ENCODE measurements around the gene TOX4.
"Not testable (repeated sequence)": the region's sequence is repeated elsewhere in the genome, so short reads cannot be mapped to it uniquely, and the experiment has no call there.

Gene TOX4

GRCh38 chr14:21476925-21477681, at the start of gene TOX4, which contains the start of gene RAB2B:
Gene TOX4, plus strand, starts transcription at chr14:21477195. Its CDS starts 84 bp downstream, at chr14:21477279.
Gene RAB2B, minus strand, starts transcription at chr14:21476959. Its CDS starts 87 bp downstream, at chr14:21476872.
- peak; percentile 97 for DNase-seq (ENCODE audit: low spot score)

DNA sequence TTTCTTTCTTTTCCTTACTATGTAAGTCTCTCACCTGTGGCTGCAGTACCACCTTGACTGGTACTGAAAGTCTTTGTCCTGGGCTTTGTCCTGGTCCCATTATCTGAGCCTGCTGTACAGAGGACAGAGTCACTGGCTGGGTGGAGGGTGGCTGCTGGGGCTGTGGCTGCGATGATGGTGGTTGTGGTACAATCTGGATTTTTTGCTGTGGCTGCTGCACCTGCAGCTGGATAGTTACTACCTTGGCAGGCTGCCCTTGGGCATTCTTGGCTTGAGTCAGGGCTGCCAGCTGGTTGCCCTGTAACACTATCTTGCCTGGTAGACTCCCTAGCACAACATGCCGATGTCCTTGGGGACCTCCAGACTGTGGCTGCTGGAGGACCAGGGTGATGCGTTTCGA, 48.1 kb upstream of the TOX4 start:
- DNase-seq (ENCODE audit: low spot score), result no peak

GRCh38 chr14:21431126-21431525, 45.9 kb upstream of the TOX4 start:
- no peak for DNase-seq (ENCODE audit: low spot score)

GRCh38 chr14:21436567-21437062, 40.4 kb upstream of the TOX4 start:
- no peak for DNase-seq (ENCODE audit: low spot score)

DNA sequence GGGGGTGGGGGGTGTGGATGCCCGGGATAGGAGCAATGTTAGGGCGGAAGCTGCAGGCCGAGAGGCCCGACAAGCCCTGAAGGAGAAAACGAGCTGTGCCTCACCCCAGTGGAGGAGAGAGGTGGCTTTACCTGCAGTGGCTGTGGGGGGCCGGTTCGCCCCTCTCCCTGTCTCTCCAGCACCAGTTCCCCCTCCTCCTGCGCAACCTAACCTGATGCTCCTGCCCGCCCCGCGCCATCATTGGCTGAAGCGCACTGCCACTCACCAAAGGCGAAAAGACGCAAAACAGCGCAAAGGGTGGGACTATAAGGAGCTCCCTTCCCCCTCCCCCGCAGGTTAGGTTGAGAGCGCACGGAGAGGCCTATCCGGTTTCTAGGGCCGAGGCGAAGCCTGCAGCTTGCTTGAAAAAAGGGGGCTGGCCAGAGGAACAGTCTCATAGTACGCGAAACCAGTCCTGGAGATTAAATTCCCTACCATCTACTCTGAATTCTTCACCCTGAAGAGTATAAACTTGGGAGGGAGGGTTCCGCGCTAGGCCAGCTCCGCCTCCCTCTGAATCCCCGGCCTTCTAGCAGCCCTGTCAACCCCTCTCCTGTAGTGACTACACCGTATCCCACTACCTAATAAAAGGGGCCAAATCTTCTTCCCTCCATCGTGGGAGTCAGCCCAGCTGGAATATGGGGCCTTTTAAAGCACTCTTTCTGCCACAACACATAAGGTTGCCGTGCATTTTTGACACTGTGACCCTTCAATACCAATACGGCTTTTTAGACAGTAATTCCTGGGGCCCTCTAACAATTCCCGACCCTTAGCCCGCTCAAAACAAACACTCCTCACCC, 39.7 kb upstream of the TOX4 start:
- DNase-seq (ENCODE audit: low spot score), result peak; percentile 98

DNA sequence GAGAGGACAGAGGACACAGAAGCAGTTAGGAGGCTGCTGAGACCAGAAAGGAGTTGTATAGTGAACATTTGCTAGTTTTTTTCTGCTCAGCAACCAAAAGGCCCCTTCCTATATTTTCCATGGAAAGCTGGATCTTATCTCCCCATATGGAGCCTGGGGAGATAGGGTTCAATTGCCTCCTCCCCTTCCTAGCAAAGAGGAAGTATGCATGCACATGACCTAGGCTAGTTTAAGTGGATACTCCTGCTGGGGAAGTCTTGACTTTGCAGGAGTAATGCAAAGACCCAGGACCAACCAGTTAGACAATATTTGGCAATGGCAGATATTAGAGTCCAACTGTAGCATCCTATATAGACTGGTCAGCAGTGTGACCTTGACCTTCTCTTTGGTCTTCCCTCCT, 36.1 kb upstream of the TOX4 start:
- no peak for DNase-seq (ENCODE audit: low spot score)

GRCh38 chr14:21442657-21443056, 34.3 kb upstream of the TOX4 start:
- not testable (repeated sequence) for DNase-seq (ENCODE audit: low spot score)

GRCh38 chr14:21449899-21450216, 27.1 kb upstream of the TOX4 start:
- DNase-seq (ENCODE audit: low spot score), result no peak

DNA sequence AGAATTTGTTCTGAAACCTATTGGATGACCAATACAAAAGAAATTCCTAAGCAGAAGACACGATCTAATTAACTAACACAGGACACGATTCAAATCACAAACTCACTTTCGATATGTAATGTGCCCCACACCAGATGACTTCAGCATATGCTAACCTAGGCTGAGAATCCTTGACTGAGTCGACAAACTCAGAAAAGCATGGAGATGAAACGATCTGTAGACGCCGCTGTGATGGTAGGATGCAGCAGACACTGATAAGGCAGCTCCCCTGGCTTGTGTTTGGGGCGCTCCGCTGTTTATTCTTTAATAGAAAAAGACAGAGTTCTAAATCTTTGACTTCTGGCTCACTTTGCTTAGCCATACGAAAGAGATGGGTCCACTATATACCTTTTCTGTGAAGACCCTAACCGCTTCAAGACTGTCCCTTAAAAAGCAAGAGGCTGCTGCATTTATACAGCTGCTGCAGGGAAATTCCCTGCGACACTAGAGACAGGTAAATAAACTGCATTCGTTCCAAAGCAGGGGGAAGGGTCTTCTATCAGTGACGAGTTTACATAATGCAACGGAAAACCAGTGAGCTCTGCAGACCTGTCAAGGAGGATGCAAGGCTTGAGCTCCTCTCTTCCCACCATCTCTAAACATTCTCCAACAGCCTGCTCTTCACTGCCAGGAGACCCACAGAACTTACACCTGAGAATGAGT, 22.0 kb upstream of the TOX4 start:
- no peak for DNase-seq (ENCODE audit: low spot score)

DNA sequence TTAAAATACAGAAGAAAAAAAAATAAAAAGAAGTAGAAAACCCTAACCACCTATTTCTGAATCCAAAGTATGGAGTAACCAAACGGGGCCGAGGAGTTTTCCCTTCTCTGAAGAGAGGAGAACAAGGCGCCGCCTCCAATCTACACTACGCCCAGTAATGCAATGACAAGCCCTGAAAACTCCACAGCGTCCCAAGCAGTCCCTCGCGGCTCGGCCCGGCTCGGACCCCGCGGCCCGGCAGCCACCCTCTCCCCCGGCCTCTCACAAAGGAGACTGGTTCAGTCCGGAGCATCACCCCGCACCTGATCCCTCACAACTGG, 21.4 kb upstream of the TOX4 start:
- no peak for DNase-seq (ENCODE audit: low spot score)

- DNase-seq (ENCODE audit: low spot score), result peak; percentile 100
Measured at GRCh38 chr14:21455912-21456667, 20.9 kb upstream of the TOX4 start, which contains the start of gene CHD8. Gene CHD8, minus strand, starts transcription at chr14:21456123. Its CDS starts 24,480 bp downstream, at chr14:21431643.

DNA sequence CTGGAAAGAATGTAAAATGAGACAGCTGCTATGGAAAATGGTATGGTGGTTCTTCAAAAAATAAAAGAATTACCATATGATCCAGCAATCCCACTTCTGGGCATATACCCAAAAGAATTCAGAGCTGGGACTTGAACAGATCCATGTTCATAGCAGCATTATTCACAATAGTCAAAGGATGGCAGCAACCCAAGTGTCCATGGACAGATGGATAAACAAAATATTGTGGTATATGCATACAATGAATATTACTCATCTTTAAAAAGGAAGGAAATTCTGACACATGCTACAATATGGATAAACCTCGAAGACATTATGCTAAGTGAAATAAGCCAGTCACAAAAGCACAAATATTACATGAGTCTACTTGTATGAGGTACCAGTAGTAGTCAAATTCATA, 9.4 kb upstream of the TOX4 start:
- no peak for DNase-seq (ENCODE audit: low spot score)

DNA sequence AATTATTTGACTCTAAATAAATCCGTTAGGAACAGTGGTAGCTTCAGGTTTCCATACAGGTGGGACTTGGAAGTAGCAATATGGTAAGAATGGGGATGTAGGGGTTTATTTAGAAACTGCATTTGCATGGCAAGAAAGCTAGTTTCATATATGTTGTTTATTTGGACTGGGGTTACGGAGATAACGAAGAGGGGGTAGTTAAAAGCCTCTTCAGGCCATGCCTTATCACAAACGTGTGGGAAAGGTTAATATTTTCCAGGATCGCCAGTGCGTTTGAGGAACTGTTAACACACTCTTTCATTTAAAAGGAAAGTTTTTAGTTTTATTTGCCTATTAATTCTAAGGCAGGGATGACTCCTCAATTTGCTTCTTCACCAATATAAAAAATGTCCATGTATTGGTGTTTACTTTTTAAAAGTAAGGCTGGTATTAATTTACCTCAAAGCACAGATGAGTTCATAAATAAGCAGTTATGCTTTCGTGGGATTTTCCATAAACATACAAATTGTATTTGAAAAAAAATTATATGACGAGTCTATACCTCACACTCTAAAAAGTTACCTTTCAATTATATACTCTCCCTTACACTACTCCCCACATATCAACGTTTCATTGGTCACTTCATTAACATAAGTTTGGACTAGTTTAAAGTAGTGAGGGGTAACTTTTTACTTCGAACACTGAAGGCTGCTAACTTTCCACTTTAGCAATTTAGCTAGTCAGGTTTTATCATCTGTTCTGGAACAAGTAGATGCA, 1.1 kb upstream of the TOX4 start:
- no peak for DNase-seq (ENCODE audit: low spot score)

- DNase-seq (ENCODE audit: low spot score), result no peak
Measured at GRCh38 chr14:21476523-21476924, 471 bp upstream of the TOX4 start.

GRCh38 chr14:21486640-21487087, 9.7 kb downstream of the TOX4 start:
- DNase-seq (ENCODE audit: low spot score), result no peak

DNA sequence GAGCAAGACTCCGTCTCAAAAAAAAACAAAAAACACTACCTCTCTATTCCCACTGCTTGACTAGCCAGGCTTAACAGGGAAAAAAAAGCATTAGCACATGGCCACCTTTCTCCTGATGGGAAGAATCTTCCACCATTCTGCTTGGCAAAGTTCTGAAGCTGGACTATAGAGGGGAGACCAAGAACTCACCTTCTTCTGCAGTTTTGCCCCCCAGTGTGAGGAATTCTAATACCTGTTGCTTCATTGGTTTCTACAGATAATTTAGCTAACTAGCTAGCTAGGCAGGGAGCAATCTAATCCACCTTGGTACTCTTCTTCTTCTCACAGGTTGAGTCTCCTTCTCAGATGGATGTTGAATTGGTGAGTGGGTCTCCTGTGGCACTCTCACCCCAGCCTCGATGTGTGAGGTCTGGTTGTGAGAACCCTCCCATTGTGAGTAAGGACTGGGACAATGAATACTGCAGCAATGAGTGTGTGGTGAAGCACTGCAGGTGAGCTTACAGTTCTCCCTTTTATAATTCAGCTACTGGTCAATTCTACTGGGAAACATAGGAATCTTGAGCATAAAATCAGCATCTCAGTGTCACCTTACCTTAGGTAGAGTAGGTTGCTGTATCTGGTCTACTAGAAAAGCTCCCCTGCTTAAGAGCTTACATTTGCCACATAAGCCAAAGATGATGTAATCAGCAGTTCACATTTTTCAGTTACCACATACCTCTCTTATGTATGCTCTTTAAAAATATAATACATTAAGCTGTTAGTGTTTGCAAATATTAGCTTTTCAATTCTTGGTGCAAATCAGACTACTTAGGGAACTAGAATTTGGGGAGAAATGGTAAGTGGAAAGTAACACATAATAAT, 18.1 kb downstream of the TOX4 start:
- no peak for DNase-seq (ENCODE audit: low spot score)

DNA sequence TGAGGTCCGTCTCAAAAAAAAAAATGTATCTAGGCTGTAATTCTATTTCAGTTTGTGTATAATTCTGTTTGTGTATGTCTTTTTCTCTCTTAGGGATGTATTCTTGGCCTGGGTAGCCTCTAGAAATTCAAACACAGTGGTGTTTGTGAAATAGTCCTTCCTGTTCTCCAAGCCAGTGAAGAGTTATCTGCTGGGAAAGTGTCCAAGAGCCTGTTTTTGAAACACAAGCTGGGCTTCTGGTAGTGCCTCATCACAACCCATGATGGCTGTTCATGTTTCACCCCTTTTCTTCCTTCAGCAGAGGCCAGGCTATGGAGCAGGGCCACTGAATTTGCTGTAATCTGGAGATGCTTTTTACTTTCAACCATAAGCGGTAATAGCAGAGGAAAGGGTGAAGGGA, 19.5 kb downstream of the TOX4 start:
- no peak for DNase-seq (ENCODE audit: low spot score)

GRCh38 chr14:21498540-21499526, 21.8 kb downstream of the TOX4 start:
- peak; percentile 47 for DNase-seq (ENCODE audit: low spot score)

- no peak for DNase-seq (ENCODE audit: low spot score)
Measured at GRCh38 chr14:21501568-21501967, 24.6 kb downstream of the TOX4 start.

Data from CD4-positive, alpha-beta T cell treated with Interleukin-6 at 100 ng/mL for 8 hours (primary cell).